Activated T-cell treated with anti-CD3 and anti-CD28 coated beads, Interleukin-2, amount 50 U/mL, for 72 hours (primary cell): ENCODE results near the gene AZU1. TPM values are rescaled to one million over a fixed set of nuclear protein-coding genes. Genes with fewer than 3 reads are reported as not detected.
"Not testable (repeated sequence)": the region's sequence is repeated elsewhere in the genome, so short reads cannot be mapped to it uniquely, and the experiment has no call there.

ENCODE experiments used
- ATAC-seq, 2 donors: fragments of 150-1000 bp; cut with Tn5 transposase; replicated peaks in 1 of 2; 2 replicates each; pipeline ENCODE4 v1.10.0; 2021; ENCODE audit warnings: moderate library complexity in 2 of 2, mild to moderate bottlenecking in 1 of 2
- DNase-seq, 2 donors: peaks; one replicate each; pipeline ENCODE4 v3.0.0; 2021 to 2022; ENCODE audit warnings: mixed read lengths in 1 of 2
- H3K27ac Mint-ChIP-seq: one replicate; pipeline ENCODE4 v1.8.0; 2022; ENCODE audit warnings: mild to moderate bottlenecking, moderate library complexity, mixed read lengths
- H3K27me3 Mint-ChIP-seq: one replicate; pipeline ENCODE4 v1.8.0; 2022; ENCODE audit warnings: low read depth, mixed read lengths
- H3K36me3 Mint-ChIP-seq, 2 donors: one replicate each; pipeline ENCODE4 v1.8.0; 2022; ENCODE audit warnings: mixed read lengths in 2 of 2, mild to moderate bottlenecking in 1 of 2; ENCODE audit not compliant: insufficient read depth in 2 of 2
- H3K4me1 Mint-ChIP-seq: one replicate; pipeline ENCODE4 v1.8.0; 2022; ENCODE audit warnings: low read depth, mixed read lengths
- H3K4me3 Mint-ChIP-seq, 2 donors: one replicate each; pipeline ENCODE4 v1.8.0; 2022; ENCODE audit warnings: mild to moderate bottlenecking in 2 of 2, mixed read lengths in 2 of 2, moderate library complexity in 2 of 2
- H3K9me3 Mint-ChIP-seq, 2 donors: one replicate each; pipeline ENCODE4 v1.8.0; 2022; ENCODE audit warnings: mixed read lengths in 2 of 2
- total RNA-seq, 2 donors: library from RNA; stranded (reverse); gene quantifications; one replicate each; pipeline ENCODE4 v1.2.3, GENCODE V29; 2022

The AZU1 gene
- total RNA-seq, 2 donors from 2014 or later, result not detected

GRCh38 chr19:853014-853585 lies 25.5 kb downstream of the AZU1 start:
- peaks cover under 1% of the 10 kb centered on the region for H3K27me3 Mint-ChIP-seq
- H3K4me3 Mint-ChIP-seq, result no peak overlapping the region
- no peaks in the 10 kb centered on the region for H3K9me3 Mint-ChIP-seq

GRCh38 chr19:853614-854220 lies 26.1 kb downstream of the AZU1 start:
- not testable (repeated sequence) for H3K36me3 Mint-ChIP-seq, H3K27me3 Mint-ChIP-seq, H3K9me3 Mint-ChIP-seq, DNase-seq, H3K4me1 Mint-ChIP-seq, H3K27ac Mint-ChIP-seq, H3K4me3 Mint-ChIP-seq, ATAC-seq

More at GRCh38 chr19:853014-853585, 25.5 kb downstream of the AZU1 start:
- Mint-ChIP-seq H3K27ac (no peak overlapping the region), H3K36me3 (no peaks in the 10 kb centered on the region), H3K4me1 (no peaks in the 10 kb centered on the region)
- DNase-seq (no peak), ATAC-seq (no peak)

- no peak overlapping the region for H3K27ac Mint-ChIP-seq
- ATAC-seq (no peak), DNase-seq (no peak)
- no peak overlapping the region for H3K4me3 Mint-ChIP-seq
- H3K9me3 Mint-ChIP-seq, result no peaks in the 10 kb centered on the region
- H3K36me3 Mint-ChIP-seq, result no peaks in the 10 kb centered on the region
- H3K4me1 Mint-ChIP-seq, result no peaks in the 10 kb centered on the region
- peaks cover 5% of the 10 kb centered on the region for H3K27me3 Mint-ChIP-seq
Measured at GRCh38 chr19:854549-854948, 26.9 kb downstream of the AZU1 start.

- DNase-seq, result no peak
- H3K4me3 Mint-ChIP-seq, result no peak overlapping the region
- no peaks in the 10 kb centered on the region for H3K9me3 Mint-ChIP-seq
- H3K27me3 Mint-ChIP-seq, result peaks cover 5% of the 10 kb centered on the region
- ATAC-seq, result no peak
- H3K36me3 Mint-ChIP-seq, result no peaks in the 10 kb centered on the region
- no peak overlapping the region for H3K27ac Mint-ChIP-seq
- no peaks in the 10 kb centered on the region for H3K4me1 Mint-ChIP-seq
Measured at GRCh38 chr19:855142-855541, 27.5 kb downstream of the AZU1 start.

- H3K27ac Mint-ChIP-seq, result no peak overlapping the region
- no peak for ATAC-seq
- no peak overlapping the region for H3K4me3 Mint-ChIP-seq
- H3K9me3 Mint-ChIP-seq, result no peaks in the 10 kb centered on the region
- H3K36me3 Mint-ChIP-seq, result no peaks in the 10 kb centered on the region
- H3K27me3 Mint-ChIP-seq, result peaks cover 5% of the 10 kb centered on the region
- H3K4me1 Mint-ChIP-seq, result no peaks in the 10 kb centered on the region
- no peak for DNase-seq
Measured at GRCh38 chr19:855566-856120, 28.0 kb downstream of the AZU1 start.

GRCh38 chr19:858284-858683 lies 30.6 kb downstream of the AZU1 start:
- Mint-ChIP-seq H3K4me3 (no peak overlapping the region), H3K27me3 (peaks cover 5% of the 10 kb centered on the region), H3K36me3 (no peaks in the 10 kb centered on the region), H3K9me3 (no peaks in the 10 kb centered on the region), H3K27ac (no peak overlapping the region), H3K4me1 (peaks cover 9% of the 10 kb centered on the region)
- DNase-seq (no peak), ATAC-seq (no peak)

- Mint-ChIP-seq H3K9me3 (no peaks in the 10 kb centered on the region), H3K27ac (no peak within 1 kb of the TSS), H3K4me1 (peaks cover 15% of the 10 kb centered on the region), H3K4me3 (peak within 1 kb of the TSS; percentile 61 to 62), H3K27me3 (peaks cover 5% of the 10 kb centered on the region), H3K36me3 (no peaks in the 10 kb centered on the region)
- ATAC-seq (no peak), DNase-seq (no peak)
Measured at GRCh38 chr19:858868-859843, 31.5 kb downstream of the AZU1 start, which contains the start of gene CFD. Gene CFD, plus strand, starts transcription at chr19:859664. Its CDS starts 26 bp downstream, at chr19:859690.

GRCh38 chr19:861141-861755 lies 33.6 kb downstream of the AZU1 start:
- no peaks in the 10 kb centered on the region for H3K9me3 Mint-ChIP-seq
- peak overlapping the region; percentile 51 to 61 for H3K4me3 Mint-ChIP-seq
- peaks cover 5% of the 10 kb centered on the region for H3K27me3 Mint-ChIP-seq
- ATAC-seq (no peak), DNase-seq (no peak)
- H3K4me1 Mint-ChIP-seq, result peaks cover 15% of the 10 kb centered on the region
- no peaks in the 10 kb centered on the region for H3K36me3 Mint-ChIP-seq
- H3K27ac Mint-ChIP-seq, result no peak overlapping the region

- peaks cover 15% of the 10 kb centered on the region for H3K4me1 Mint-ChIP-seq
- no peaks in the 10 kb centered on the region for H3K9me3 Mint-ChIP-seq
- no peak overlapping the region for H3K27ac Mint-ChIP-seq
- DNase-seq, result peak; percentile 80 to 81
- no peaks in the 10 kb centered on the region for H3K36me3 Mint-ChIP-seq
- ATAC-seq, result peak; percentile 72
- H3K27me3 Mint-ChIP-seq, result peaks cover 5% of the 10 kb centered on the region
- H3K4me3 Mint-ChIP-seq, result peak overlapping the region; percentile 51 to 76
Measured at GRCh38 chr19:861756-862580, 34.3 kb downstream of the AZU1 start.

- H3K9me3 Mint-ChIP-seq, result no peaks in the 10 kb centered on the region
- H3K27ac Mint-ChIP-seq, result peak overlapping the region; percentile 7
Measured at GRCh38 chr19:862581-863314, 35.1 kb downstream of the AZU1 start.

GRCh38 chr19:863315-863620 lies 35.6 kb downstream of the AZU1 start:
- peak overlapping the region; percentile 55 for H3K27ac Mint-ChIP-seq
- peaks cover 0 to 2% of the 10 kb centered on the region in 2 donors for H3K36me3 Mint-ChIP-seq
- H3K4me3 Mint-ChIP-seq, result peak overlapping the region; percentile 51 to 76

More at GRCh38 chr19:862581-863314, 35.1 kb downstream of the AZU1 start:
- peaks cover 5% of the 10 kb centered on the region for H3K27me3 Mint-ChIP-seq
- DNase-seq (peak; percentile 86 to 88), ATAC-seq (peak; percentile 59 to 65)
- peaks cover 0 to 2% of the 10 kb centered on the region in 2 donors for H3K36me3 Mint-ChIP-seq
- H3K4me1 Mint-ChIP-seq, result peaks cover 15% of the 10 kb centered on the region
- H3K4me3 Mint-ChIP-seq, result peak overlapping the region; percentile 51 to 76

More at GRCh38 chr19:863315-863620, 35.6 kb downstream of the AZU1 start:
- ATAC-seq (no peak), DNase-seq (no peak)
- Mint-ChIP-seq H3K9me3 (no peaks in the 10 kb centered on the region), H3K4me1 (peaks cover 15% of the 10 kb centered on the region), H3K27me3 (peaks cover 2% of the 10 kb centered on the region)
